Measurements from ENCODE around the gene LSP1. TPM values are rescaled to one million over a fixed set of nuclear protein-coding genes. Genes with fewer than 3 reads are reported as not detected.

LSP1 gene
- total and polyA plus RNA-seq, 2 of the 13 experiments (the other 11 are each of a cell fraction or from before 2014, with no cell fraction given): 0.59 to 1.00 TPM

DNA sequence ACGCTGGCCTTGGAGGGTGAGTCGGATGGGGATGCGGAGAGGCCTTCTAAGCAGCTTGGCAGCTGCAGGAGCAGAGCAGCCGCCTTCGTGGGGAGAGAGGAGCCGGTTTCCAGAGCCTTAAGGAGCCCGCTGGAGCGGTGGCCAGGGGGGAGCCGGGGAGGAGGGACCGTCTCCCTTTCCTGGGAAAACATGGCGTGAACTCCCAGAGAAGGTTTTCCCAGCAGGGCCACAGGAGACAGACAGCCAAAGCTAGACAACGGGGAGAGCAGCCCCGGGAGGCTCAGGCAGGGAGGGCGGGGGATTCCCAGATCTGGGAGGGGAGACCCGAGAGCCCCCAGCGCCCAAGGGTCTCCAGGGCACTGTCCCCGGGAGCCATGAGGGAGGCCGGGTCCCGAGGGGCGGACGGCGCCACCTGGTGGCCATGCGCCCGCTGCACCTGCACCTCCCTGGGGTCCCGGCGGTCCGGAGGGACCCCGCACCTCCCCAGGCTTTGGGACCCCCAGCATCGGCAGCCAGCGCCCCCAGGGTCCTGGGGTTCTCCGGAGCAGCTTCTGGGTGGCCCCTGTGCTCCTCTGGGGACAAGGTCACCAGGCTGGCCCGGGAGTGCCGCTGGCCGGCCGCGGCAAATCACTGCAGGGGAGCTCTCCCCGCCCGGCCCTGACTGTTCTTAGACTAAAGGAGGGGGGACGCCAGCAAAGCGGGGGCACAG lies 20.5 kb upstream of the LSP1 start (continued):
- TF ChIP-seq MYPOP (CRISPR knock-in tag; IDR thresholded peaks at IDR 0.05) (no peak), HIVEP1 (CRISPR knock-in tag; IDR thresholded peaks at IDR 0.05) (peak; percentile 5; the same call in 1 of the 2 replicates), BRD4 (CRISPR knock-in tag; IDR thresholded peaks at IDR 0.05) (peak; percentile 38; the same call in 1 of the 2 replicates), HNRNPLL (IDR thresholded peaks at IDR 0.05; ENCODE audit: low read depth, low read length, poor library complexity, severe bottlenecking) (peak; percentile 18), KDM3A (CRISPR knock-in tag; IDR thresholded peaks at IDR 0.05; ENCODE audit: low read depth) (peak; percentile 62; the same call in 1 of the 2 replicates), ZBTB7A (CRISPR knock-in tag; IDR thresholded peaks at IDR 0.05) (peak; percentile 93), GFI1 (CRISPR knock-in tag; IDR thresholded peaks at IDR 0.05; ENCODE audit: borderline replicate concordance) (peak; percentile 89), JARID2 (CRISPR knock-in tag; IDR thresholded peaks at IDR 0.05; ENCODE audit: insufficient replicate concordance) (peak; percentile 38), RBFOX2 (IDR thresholded peaks at IDR 0.05; ENCODE audit: low read depth, low read length) (0 out of 2 replicates have a peak, but pooled peaks have one; percentile 40), MAZ (IDR thresholded peaks at IDR 0.05; ENCODE audit: borderline replicate concordance, low read depth, low read length) (no peak), MAZ (CRISPR knock-in tag; IDR thresholded peaks at IDR 0.05; ENCODE audit: low read depth) (0 out of 2 replicates have a peak, but pooled peaks have one; percentile 30), MED1 (CRISPR knock-in tag; IDR thresholded peaks at IDR 0.05) (peak; percentile 38; the same call in 1 of the 2 replicates), LBX2 (CRISPR knock-in tag; IDR thresholded peaks at IDR 0.05; ENCODE audit: borderline replicate concordance) (no peak), ZFX (CRISPR knock-in tag; IDR thresholded peaks at IDR 0.05; ENCODE audit: low read depth) (peak; percentile 35; the same call in 1 of the 2 replicates), ZBTB4 (CRISPR knock-in tag; IDR thresholded peaks at IDR 0.05; ENCODE audit: borderline replicate concordance) (peak; percentile 65; the same call in 1 of the 2 replicates)
- TF ChIP-seq, protein P1, sequence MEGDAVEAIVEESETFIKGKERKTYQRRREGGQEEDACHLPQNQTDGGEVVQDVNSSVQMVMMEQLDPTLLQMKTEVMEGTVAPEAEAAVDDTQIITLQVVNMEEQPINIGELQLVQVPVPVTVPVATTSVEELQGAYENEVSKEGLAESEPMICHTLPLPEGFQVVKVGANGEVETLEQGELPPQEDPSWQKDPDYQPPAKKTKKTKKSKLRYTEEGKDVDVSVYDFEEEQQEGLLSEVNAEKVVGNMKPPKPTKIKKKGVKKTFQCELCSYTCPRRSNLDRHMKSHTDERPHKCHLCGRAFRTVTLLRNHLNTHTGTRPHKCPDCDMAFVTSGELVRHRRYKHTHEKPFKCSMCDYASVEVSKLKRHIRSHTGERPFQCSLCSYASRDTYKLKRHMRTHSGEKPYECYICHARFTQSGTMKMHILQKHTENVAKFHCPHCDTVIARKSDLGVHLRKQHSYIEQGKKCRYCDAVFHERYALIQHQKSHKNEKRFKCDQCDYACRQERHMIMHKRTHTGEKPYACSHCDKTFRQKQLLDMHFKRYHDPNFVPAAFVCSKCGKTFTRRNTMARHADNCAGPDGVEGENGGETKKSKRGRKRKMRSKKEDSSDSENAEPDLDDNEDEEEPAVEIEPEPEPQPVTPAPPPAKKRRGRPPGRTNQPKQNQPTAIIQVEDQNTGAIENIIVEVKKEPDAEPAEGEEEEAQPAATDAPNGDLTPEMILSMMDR (CRISPR knock-in tag; IDR thresholded peaks at IDR 0.05): peak; percentile 95
- TF ChIP-seq, protein P2, sequence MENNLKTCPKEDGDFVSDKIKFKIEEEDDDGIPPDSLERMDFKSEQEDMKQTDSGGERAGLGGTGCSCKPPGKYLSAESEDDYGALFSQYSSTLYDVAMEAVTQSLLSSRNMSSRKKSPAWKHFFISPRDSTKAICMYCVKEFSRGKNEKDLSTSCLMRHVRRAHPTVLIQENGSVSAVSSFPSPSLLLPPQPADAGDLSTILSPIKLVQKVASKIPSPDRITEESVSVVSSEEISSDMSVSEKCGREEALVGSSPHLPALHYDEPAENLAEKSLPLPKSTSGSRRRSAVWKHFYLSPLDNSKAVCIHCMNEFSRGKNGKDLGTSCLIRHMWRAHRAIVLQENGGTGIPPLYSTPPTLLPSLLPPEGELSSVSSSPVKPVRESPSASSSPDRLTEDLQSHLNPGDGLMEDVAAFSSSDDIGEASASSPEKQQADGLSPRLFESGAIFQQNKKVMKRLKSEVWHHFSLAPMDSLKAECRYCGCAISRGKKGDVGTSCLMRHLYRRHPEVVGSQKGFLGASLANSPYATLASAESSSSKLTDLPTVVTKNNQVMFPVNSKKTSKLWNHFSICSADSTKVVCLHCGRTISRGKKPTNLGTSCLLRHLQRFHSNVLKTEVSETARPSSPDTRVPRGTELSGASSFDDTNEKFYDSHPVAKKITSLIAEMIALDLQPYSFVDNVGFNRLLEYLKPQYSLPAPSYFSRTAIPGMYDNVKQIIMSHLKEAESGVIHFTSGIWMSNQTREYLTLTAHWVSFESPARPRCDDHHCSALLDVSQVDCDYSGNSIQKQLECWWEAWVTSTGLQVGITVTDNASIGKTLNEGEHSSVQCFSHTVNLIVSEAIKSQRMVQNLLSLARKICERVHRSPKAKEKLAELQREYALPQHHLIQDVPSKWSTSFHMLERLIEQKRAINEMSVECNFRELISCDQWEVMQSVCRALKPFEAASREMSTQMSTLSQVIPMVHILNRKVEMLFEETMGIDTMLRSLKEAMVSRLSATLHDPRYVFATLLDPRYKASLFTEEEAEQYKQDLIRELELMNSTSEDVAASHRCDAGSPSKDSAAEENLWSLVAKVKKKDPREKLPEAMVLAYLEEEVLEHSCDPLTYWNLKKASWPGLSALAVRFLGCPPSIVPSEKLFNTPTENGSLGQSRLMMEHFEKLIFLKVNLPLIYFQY (CRISPR knock-in tag; IDR thresholded peaks at IDR 0.05; ENCODE audit: borderline replicate concordance): 0 out of 2 replicates have a peak, but pooled peaks have one; percentile 56

All from HepG2 (cell line).